Myocyte (in vitro differentiated cells): ENCODE measurements around the gene APAF1. TPM values are rescaled to one million over a fixed set of nuclear protein-coding genes. Genes with fewer than 3 reads are reported as not detected.
A peak's percentile ranks its signal among the peaks of the same experiment; 100 is the strongest.

Experiments used
- DNase-seq: peaks from one replicate; pipeline ENCODE4 v3.0.0-alpha.2; 2012; ENCODE audit warnings: low read depth
- total RNA-seq: library from RNA; depleted of rRNA; stranded (reverse); fragments of >200 nt; gene quantifications from 2 replicates; pipeline ENCODE4 v1.2.3, GENCODE V29; 2014

APAF1 gene
- total RNA-seq, 1 donor from 2014 or later: 17.7 TPM

DNA sequence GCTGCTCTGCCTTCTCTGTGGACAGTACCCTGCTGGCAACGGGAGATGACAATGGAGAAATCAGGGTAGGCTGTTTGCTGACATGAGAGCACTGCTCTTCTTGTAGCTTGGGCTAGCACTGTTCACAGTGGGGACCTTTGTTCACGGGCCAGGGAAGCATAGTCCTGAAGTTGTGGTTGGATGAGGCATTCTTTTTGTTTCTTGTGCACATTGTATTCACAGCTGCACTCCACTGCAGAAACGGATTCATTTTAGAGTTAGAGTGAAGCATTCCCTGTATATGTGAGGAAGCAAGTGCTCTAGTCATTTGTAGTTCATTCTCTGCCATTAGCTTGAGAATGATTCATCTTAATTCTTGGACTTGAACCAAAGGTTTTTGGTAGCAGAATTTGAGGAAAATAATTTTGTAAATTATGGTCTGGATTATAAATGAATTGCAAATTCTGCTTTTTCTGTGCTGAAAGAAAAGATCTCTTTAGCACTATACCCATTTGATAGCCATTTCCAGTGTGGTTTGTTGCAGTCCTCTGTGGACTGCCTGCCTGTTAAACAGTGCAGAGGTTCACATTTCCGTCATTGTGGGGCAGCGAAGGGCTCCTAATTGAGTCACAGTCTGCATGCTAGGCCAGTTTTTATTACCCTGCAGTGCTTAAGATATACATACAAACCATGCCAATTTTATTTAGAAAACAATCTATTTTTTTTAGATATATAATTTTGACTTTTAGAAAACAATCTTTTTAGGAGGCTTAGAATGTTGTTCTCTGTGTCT, 80.6 kb downstream of the APAF1 start:
- DNase-seq: peak; percentile 73

DNA sequence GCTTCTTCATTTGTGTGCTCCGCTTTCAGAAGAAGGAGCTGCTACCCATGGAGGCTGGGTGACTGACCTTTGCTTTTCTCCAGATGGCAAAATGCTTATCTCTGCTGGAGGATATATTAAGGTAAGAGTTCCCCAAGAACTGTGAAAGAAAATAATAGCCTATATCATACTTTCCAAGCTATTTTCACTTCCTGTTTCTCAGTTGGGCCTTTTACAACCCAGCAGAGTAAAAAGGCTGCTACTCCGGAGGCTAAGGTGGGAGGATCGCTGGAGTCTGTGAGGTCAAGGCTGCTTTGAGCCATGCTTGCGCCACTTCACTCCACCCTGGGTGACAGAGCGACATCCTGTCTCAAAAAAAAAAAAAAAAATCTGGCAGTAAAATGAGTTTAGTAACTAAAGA, 82.1 kb downstream of the APAF1 start:
- no peak for DNase-seq

GRCh38 chr12:98730412-98730811, 85.3 kb downstream of the APAF1 start:
- no peak for DNase-seq

GRCh38 chr12:98733667-98734350, 88.7 kb downstream of the APAF1 start:
- DNase-seq: no peak

DNA sequence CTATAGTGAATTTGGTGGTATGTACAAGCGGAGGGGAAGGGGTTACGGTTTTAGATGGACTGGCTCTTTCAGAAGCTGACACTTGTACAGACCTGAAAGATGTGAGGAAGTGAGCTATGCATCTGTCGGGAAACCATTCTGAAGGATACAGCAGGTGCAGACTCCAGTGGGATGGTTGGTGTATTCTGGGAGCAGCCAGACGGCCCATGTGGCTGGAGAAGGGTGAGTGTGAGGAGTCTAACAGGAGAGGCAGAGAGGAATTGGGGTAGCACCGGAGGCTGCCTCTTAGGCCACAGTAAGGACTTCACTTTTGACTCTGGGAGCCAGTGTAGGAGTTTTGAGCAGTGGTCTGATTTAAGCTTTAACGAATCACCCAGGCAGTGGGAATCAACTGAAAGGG, 90.7 kb downstream of the APAF1 start:
- DNase-seq: peak; percentile 51

- no peak for DNase-seq
Observed at GRCh38 chr12:98736352-98737321, 91.5 kb downstream of the APAF1 start.

GRCh38 chr12:98737322-98737712, 92.2 kb downstream of the APAF1 start:
- DNase-seq: no peak

GRCh38 chr12:98738002-98738401, 92.9 kb downstream of the APAF1 start:
- DNase-seq: no peak

DNA sequence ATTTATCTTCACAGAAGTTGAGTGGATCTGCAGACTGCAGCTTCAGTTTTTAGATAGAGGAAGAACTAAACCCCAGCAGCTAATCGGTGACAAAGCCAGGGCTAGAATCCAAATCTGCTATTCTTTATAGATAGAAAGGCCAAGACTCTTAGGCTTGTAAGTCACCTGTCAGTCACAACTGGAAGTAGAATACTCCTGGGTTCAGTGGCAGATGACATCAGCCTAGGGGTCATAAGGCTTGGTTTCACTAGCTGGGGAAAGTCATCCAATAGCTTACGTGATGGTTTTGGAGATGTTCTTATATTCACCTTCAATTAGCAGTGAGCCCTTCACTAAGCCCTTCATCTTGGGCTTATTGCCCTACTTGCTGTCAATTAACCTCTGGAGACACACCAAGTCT, 93.4 kb downstream of the APAF1 start:
- DNase-seq: no peak

- DNase-seq: no peak
Observed at GRCh38 chr12:98740751-98741150, 95.7 kb downstream of the APAF1 start.

GRCh38 chr12:98741196-98741555, 96.1 kb downstream of the APAF1 start:
- no peak for DNase-seq

GRCh38 chr12:98741556-98742265, 96.6 kb downstream of the APAF1 start:
- DNase-seq: peak; percentile 61

GRCh38 chr12:98743362-98743953, 98.4 kb downstream of the APAF1 start:
- DNase-seq: no peak

- no peak for DNase-seq
Observed at GRCh38 chr12:98744680-98745079, 99.6 kb downstream of the APAF1 start.

DNA sequence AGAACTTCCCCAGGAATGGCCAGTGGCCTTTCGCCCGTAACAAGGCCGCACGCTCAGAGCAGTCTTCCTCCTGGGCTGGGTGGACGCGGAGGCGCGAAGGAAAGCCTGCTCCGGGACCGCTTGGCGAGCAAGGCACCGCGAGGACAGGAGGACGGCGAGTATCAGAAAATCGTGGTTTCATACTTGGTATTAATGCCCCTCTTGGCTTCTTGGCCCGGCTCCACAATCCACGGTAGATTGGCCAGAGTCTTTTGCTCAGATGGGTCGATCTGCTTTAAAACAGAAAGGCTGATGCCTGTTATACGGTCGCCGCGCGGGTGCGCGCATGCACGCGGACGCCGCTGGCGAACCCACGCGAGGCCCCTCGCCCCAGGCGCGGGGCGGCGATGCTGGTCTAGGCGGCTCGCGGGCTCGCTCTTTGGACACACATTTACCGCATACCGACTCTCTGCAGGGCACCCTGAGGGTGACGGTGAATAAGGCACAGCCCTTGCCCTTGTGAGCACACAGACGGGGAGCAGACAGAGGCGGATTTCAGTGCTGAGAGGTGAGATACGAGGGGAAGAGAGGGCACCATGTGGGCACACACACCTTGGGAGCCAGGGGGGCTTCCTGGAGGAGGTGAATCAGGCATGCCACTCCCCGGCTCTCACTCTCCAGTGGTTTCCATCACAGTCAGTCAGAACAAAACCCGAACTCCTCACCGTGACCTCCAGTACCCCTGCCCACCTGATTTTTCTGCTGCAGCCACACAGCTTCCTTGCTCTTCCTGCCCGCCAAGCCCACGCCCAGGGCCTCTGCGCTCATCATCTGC, 100.7 kb downstream of the APAF1 start:
- no peak for DNase-seq

- DNase-seq: no peak
Observed at GRCh38 chr12:98748463-98748862, 103.4 kb downstream of the APAF1 start.

DNA sequence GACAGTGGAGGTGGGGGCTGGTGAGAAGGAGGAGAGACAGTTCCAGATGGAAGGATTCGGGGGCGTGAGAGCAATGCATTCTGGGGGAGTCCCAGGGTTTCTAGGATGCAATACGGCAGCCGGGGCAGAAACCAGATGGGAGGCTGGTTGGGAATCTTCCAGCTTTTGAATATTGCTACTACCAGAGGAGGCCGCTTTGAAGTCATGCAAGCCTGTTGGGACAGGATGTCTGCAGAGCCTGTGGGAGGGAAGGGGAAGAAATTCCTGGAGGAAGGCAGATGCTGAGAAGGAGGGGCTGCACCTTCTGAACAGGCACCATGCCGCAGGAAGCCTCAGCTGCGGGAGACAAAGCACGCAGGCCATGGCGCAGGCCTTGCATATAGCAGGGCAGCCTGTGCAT, 105.4 kb downstream of the APAF1 start:
- no peak for DNase-seq

DNA sequence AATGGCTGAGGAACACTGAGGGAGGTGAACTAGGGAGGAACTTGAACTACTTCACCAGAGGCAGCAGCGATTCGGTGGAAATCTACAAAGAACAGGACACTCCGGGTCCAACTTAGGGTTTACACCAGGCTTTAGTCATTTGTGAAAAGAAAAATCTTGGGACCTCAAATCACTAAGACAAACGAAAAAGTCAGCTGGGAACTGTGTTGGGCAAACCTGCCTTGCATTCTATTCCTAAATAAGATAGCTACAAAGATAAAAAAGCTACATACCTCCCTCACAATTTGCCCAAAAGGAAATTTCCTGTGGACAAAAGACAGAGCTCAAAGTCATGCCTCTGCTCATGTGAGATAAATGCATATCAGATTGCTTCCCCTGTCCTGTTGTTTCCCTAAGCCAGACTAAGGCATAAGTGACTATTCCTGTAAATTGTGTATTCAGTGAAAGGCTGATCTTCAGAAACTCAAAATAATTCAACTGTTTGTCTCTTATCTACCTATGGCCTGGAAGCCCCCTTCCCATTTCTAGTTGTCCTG, 106.6 kb downstream of the APAF1 start:
- DNase-seq: no peak

- DNase-seq: peak; percentile 57
Observed at GRCh38 chr12:98752726-98753125, 107.6 kb downstream of the APAF1 start.

DNA sequence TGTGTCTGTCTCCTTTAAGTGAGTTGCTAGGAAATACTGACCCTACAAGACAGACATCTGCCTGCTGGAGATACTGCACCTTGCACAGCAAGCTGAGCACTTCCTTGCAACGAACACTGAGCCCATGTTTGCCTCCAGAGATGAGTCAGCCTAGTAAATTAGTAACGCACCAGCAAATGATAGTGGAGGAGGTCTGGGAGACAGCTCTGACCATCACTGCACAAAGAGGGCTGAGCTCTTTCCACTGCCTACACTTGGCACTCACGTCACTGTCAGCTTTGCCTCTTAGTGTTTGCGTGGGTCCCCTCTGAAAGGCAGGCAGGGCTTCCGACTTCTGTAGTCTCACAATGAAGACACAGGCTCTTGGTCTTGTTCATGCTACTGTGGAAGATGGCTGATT, 109.0 kb downstream of the APAF1 start:
- peak; percentile 48 for DNase-seq
